Activated CD8-positive, alpha-beta memory T cell treated with anti-CD3 and anti-CD28 coated beads for 4 hours (primary cell): ENCODE data around the gene GRAPL.
"Not testable (repeated sequence)": the region's sequence is repeated elsewhere in the genome, so short reads cannot be mapped to it uniquely, and the experiment has no call there.

Experiments used
- DNase-seq, 2 donors: peaks; one replicate each; pipeline ENCODE4 v3.0.0-alpha.2; 2020; ENCODE audit warnings: low read depth in 2 of 2

Gene GRAPL

DNA sequence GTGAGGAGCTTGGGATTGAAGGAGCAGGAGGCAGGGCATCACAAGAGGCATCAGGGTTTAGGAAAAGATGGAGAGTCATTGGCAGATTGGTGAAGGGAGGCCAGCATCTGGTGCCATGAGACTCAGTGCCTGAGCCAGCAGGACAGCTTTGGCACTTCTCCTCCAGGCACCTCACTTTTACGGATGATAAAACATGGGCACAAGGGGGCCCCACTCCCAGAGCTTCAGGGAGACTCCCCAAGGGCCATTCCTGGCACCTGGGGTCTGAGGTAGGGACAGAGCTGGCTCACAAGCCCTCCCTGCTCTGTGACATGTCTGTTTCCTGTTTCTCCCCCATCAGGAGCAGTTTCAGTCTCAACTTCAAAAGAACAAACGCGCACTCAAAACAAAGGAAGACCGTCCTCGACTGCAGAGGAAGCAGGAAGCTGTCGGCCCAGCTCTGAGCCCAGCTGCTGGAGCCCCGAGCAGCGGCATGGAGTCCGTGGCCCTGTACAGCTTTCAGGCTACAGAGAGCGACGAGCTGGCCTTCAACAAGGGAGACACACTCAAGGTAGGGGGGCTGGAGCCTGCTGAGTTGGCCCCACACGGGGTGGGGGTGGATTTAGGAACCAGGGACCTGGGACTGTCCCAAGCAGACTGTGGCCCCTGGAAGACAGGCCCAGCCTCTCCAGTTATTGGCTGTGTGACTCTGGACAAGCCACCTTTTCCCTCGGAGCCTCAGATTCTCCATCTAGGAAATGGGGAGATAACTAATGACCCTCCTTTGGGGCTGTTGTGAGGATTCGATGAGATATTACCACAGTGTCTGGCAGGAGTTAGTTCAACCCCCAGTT lies at the start of gene GRAPL:
TSS of gene GRAPL (plus strand) at position 442 of the 833 bp plus-strand sequence. CDS start at position 473, 31 bp downstream.
- DNase-seq, result not testable (repeated sequence)

- DNase-seq, result not testable (repeated sequence)
Observed at GRCh38 chr17:19088804-19089685, 38.3 kb upstream of the GRAPL start.

- DNase-seq, result not testable (repeated sequence)
Observed at GRCh38 chr17:19090058-19090772, 37.2 kb upstream of the GRAPL start.

DNA sequence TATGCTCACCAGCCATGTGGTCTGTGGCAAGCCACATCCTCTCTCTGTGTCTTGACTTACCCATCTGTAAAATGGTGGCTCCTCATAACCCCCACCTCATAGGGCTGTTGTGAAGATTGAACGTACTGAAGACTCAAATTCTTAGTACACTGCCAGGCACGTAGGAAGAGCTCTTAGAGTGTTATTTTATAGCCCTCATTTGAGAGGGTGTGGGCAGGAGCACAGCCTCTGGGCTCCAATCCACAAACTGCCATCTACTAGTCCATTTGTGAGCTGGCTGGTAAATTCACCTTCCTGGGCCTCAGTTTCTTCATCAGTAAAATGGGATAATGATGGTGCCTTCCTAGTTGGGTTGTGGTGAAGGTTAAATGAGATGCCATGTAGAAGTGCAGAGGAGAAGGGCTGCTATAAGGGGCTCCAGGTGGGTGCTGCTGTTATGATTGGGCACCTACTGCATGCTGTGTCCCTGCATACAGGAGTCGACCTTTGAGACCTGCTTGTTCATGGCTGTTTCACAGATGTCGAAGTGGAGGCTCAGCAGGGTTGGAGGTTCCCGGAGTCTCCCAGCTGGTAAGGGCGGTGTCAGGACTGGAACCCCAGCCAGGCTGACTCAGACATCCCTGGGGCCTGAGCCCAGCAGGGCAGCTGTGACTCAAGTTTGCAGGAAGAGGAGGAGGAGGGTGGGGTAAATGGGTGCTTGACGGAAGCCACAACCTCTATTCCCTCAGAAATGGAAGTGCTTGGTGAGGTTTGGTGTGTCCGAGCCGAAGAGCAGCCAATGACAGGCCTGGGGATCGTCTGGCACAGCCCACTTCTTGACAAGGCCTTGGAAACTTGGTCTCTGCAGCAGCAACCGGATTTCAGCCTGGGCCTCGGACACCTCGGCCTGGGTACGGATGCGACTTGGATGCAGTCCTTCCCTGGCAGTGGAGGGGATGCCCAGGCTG lies 34.4 kb upstream of the GRAPL start:
- not testable (repeated sequence) for DNase-seq

GRCh38 chr17:19093684-19094438 lies 33.5 kb upstream of the GRAPL start:
- DNase-seq, result not testable (repeated sequence)

DNA sequence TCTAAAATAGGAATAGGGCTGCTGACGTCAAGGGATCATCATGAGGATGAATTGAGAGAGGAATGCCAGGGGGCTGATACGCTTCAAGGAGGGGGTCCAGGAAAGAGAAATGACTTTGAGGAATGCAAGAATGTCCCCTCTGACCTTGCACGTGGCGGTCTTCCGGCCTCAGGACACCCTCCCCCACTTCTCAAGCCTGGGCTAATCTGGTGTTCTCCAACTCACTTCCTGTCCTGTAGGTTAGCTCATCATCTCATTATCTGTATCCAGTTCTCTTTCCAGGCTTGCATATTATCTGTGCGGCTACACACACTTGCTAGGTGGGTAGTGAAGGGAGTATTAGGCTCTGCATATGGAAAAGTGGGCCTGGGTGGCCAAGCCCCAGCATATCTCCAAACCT lies 18.9 kb upstream of the GRAPL start:
- not testable (repeated sequence) for DNase-seq

- not testable (repeated sequence) for DNase-seq
Observed at GRCh38 chr17:19110189-19111097, 16.9 kb upstream of the GRAPL start.

- DNase-seq, result peak in 1 of 2 donors; percentile 15
Observed at GRCh38 chr17:19111111-19111711, 16.2 kb upstream of the GRAPL start.

DNA sequence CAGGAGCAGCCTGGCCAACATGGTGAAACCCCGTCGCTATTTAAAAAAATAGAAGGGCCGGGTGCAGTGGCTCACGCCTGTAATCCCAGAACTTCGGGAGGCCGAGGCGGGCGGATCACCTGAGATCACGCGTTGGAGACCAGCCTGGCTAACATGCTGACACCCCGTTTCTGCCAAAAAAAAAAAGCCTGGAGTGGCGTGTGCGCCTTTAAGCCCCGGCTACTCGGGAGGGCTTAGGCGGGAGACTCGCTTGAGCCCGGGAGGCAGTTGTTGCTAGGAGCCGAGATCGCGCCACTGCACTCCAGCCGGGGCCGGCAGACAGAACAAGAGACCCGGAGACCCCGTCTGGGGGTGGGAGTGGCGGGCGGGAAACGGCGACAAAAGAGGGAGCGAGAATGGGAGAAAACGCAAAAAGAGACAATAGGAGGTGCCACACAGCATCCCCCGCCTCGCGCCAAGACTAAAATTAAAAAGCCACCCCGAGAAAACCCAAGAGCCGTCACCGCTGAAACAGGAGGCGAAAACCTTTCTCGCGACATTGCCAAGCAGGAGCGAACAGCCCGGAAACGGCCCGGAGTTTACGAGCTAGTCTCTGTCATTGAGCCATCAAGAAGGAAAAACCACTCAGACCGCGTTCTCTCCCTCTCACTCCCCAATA lies 15.5 kb upstream of the GRAPL start:
- peak in 1 of 2 donors; percentile 57 for DNase-seq

DNA sequence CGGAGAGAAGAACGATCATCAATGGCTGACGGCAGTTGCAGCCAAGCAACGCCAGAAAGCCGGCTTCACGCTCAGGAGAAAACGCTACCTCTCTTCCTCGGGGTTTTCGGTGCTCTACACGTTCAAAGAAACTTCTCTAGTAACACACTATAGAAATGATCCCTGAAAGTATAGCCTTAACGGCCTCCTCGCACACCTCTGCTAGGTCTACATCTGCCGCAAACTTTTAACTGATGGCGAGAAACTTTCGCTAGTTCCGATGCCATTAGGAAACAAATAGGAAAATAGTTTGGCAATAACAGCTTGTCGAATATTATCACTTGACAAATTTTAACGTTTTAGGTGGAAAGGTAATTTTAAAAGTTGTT lies 14.9 kb upstream of the GRAPL start:
- not testable (repeated sequence) for DNase-seq

DNA sequence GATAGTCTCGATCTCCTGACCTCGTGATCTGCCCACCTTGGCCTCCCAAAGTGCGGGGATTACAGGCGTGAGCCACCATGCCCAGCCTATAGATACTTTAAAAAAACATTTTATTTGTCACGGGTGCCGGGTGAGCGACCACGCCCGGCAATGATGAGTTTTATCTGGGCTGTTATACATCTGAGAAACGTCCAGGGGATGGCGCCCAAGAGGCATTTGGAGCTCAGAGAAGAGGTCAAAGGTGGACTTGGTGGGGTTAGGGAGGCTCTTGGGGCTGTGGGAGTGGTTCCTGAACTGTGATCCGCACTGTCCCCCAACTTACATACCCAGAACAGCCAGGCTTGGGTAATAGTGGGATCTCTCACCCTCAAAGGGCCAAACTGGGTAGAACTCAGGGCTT lies 8.7 kb upstream of the GRAPL start:
- DNase-seq, result not testable (repeated sequence)

DNA sequence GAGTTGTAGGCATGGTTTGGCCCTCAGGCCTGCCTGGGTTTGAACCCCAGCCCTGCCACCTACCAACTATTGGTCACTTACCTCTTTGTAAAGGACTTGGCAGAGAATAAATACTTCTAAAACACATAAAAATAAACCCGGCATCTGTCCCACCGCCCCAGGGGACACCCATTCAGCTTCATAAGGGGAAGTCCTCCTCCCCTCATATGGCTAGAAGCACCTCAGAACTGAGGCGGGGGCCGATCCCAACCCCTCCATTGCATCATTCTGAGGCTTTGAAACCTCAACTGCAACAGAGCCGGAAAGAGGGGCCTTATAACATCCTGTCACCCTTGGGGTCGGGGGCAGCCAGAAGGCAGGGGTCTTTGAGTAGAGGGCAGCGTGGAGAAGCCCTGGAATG lies 2.1 kb upstream of the GRAPL start:
- not testable (repeated sequence) for DNase-seq

- not testable (repeated sequence) for DNase-seq
Observed at GRCh38 chr17:19129500-19129899, 2.1 kb downstream of the GRAPL start.

- DNase-seq, result not testable (repeated sequence)
Observed at GRCh38 chr17:19131108-19131507, 3.7 kb downstream of the GRAPL start.

DNA sequence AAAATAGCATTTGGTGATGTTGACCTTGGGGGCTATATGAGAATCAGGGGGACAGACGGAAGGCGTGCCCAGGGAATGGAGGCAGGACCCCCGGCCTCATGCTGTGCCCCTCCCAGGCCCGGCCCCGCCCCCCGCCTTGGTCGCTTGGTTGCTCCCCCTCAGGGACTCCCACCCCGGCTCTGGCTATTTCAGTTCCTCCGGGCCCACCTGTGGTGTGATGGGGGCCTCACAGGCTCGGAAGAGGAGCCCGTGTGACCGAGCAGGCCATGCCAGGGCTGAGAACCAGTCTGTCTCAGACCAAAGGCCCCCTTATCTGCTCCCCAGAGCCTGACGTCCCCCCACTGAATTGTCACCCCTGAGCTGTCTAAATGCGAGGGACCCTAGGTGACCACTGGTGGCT lies 4.4 kb downstream of the GRAPL start:
- DNase-seq, result not testable (repeated sequence)

DNA sequence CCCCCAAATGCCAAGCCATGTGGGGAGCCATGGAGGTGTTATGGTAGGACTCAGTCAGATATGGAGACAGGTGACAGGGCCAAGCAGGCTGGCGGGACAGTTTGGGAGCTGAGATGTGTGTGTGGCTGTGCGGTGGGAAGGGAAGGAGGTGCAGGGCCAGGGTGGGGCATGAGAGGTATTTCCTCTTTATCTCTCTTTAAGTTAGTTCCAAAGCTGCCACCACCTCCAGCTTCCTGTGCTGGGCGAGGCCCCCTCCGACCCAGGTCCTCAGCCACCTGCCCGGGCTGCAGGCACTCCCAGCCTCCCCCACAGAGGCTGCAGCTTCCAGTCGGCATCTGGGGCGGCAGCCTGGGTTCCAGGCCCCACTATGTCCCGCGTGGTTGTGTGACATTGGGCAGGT lies 6.4 kb downstream of the GRAPL start:
- DNase-seq, result not testable (repeated sequence)

DNA sequence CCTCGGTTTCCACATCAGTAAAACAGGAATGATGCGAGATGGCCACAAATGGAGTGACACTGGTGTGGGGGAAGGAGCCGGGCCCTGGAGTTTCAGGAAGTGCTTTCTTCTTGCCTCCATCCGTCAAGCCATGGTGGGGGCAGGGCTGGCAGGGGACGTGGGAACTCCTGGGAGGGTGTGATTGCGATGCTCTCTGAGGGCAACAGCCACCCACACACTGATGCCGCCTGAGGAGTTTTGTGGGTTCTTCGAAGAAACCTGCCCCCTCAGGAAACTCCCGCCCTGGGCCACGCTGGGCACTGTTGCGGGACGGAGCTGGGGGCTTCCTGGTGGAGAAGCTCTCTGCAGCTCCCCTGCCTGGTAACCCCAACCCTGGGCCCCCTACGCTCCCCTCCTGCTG lies 8.0 kb downstream of the GRAPL start:
- DNase-seq, result not testable (repeated sequence)

DNA sequence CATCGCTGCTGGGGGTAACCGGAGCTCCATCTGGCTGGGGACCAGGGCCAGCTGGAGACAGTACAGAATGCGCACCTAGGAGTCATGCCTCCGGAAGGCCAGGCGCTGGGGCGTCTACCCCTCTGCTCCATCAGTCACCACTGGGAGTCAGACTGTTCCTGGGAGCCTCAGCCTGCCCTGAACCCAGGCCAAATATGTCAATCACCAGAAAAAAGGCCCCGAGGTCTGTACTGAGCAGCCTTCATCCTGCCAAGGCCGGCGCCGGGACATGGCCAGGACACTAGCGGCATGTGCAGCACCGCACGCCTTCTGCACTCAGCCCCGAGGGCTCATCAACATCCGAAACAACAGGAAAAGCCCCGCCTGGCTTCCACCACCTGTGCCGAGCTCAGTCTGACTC lies 8.7 kb downstream of the GRAPL start:
- DNase-seq, result not testable (repeated sequence)
